Stimulated activated CD8-positive, alpha-beta memory T cell treated with anti-CD3 and anti-CD28 coated beads, Interleukin-12 subunit alpha, Interleukin-12 subunit beta, amount 100 ng/mL, for 4 hours (primary cell): ENCODE data around the gene NUDT13.
"Not testable (repeated sequence)": the region's sequence is repeated elsewhere in the genome, so short reads cannot be mapped to it uniquely, and the experiment has no call there.

Experiments
- DNase-seq: peaks from one replicate; pipeline ENCODE4 v3.0.0-alpha.2; 2020; ENCODE audit warnings: low read depth

Gene NUDT13

DNA sequence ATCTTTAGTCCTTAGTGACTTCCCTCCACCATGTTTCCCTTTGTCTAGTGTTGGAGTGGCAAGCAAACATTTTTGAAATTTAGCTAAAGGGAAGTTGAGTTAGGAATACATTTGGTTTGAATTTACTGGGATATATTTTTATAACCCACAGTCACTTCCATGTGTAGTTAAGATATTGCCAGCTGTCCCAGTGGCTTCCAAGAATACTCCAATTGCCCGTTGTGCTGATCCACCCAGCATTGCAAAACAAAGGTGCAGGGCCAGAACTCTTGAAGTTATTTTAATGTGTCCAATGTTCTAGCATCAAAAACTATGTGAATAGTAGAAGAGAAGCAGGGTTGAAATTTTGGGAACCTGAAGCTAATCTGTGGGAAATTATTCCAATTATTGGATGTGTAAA, 11.1 kb upstream of the NUDT13 start:
- no peak for DNase-seq

- DNase-seq: no peak
Observed at GRCh38 chr10:73106301-73106700, 4.0 kb upstream of the NUDT13 start.

DNA sequence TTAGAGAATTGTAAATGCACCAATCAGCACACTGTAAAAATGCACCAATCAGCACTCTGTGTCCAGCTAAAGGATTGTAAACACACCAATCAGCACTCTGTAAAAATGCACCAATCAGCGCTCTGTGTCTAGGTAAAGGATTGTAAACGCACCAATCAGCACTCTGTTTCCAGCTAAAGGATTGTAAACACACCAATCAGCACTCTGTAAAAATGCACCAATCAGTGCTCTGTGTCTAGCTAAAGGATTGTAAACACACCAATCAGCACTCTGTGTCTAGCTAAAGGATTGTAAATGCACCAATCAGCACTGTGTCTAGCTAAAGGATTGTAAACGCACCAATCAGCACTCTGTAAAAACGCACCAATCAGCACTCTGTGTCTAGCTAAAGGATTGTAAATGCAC, 1.0 kb upstream of the NUDT13 start:
- not testable (repeated sequence) for DNase-seq

DNA sequence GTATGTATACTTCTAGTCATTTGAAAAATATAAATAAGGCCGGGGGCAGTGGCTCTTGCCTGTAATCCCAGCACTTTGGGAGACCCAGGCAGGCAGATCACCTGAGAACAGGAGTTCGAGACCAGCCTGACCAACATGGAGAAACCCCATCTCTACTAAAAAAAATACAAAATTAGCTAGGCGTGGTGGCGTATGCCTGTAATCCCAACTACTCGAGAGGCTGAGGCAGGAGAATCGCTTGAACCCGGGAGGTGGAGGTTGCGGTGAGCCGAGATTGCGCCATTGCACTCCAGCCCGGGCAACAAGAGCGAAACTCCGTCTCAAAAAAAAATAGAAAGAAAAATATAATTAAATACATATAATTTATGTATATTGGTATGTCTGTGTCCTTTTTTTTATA, 1.8 kb downstream of the NUDT13 start:
- DNase-seq: not testable (repeated sequence)

GRCh38 chr10:73113551-73113950, 3.3 kb downstream of the NUDT13 start:
- no peak for DNase-seq

- no peak for DNase-seq
Observed at GRCh38 chr10:73116017-73116416, 5.8 kb downstream of the NUDT13 start.

DNA sequence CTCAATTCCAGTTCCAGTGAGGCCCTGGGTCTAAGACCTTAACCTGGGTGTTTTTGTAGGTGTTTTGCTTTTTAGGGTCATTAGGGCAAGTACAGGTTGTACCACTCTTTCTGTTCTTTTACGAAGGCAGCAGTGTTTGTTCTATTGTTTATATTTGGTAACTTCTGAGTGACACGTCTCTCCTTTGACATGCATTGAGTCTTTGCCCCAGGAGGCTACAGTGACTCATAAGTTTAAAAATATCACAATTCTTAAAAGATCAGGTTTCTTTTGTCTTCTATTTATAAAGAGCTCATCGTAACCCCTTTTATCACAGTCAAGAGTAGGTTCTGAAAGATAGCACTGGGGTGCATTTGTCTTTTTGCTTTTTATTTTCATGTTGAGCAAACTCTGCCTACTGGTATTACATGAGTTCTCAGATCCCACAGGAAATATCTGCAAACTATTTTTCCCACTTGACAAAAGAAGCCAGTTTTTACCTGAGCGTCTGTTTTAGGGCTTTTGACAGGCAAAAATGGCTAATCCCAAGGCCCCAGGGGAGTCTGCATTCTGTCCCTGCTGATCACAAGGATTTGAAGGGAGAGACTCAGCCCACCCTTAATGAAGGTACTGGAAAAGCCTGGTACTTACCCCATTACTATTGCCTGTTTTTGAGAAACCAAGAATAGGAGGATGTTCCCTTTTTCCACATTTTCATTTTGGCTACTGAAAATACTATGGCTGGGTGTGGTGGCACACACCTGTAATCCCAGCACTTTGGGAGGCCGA, 7.9 kb downstream of the NUDT13 start:
- DNase-seq: no peak

GRCh38 chr10:73119457-73119856, 9.2 kb downstream of the NUDT13 start:
- no peak for DNase-seq

DNA sequence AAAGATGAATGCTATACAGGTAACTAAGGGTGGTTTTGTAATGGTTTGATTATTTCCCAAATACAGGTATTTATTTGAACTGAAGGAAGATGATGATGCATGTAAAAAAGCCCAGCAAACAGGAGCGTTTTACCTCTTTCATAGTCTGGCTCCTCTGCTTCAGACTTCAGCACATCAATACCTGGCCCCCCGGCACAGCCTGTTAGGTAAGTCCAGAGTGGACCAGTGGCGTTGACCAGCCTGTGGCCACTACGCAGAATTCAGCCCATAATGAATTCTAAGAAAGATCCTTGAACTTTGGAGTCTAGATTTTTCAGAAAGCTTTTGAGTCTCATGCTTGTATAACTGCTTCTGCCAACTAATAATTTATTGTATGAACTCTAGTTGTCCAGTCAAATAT, 9.7 kb downstream of the NUDT13 start:
- no peak for DNase-seq

GRCh38 chr10:73126343-73126742, 16.1 kb downstream of the NUDT13 start:
- DNase-seq: no peak

DNA sequence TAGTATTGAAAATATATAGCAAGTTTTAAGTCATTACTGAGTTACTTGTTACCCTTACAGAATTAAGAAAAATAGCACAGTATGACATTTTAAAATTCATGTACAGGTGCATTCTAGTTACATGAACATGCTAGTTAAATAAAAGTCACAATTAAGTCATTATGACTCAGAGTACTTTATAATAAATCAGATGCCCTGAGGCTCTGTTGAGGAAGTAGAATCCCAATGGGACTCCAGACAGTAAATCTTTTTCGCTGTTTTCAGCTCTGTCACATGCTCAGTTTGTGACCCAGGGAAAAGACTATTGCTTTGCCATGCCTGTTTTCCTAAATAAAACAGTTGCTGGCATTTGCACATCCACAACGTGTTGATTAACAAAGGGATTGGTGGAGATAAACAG, 21.0 kb downstream of the NUDT13 start:
- no peak for DNase-seq

DNA sequence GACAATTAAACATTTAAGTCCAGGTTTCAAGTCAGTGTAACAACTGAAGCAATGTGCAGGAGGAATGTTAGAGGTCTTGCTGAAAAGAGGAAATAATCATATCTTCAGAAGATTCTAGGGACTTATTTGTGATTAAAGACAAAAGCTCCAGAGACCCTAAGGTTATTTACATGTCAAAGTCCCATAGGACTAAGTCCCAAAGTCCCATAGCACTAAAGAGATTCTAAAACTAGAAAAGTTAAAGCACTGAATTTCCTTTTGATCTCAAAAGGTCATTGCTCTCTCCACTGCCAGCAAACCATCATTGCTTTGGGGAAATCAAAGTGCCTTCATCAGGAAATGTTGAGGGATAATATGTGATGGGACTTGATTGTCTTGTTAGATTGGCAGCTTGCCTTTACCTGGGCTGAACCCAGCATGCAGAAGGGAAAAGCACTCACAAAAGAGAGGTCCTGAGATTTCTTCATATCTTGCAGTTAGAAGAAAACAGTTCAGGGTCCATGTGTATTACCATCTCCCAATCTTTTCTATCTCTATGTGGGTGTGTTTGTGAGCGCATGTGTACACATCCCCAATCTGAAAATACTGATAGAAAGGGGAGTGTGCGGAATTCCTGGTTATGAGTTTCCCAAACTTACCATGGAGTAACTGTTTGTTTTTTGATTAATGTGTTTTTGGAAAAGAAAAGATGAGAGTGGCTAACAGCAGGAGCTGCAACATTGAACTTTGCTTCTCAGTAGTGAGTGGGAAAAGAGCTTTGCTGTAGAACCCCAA, 21.8 kb downstream of the NUDT13 start:
- DNase-seq: no peak

DNA sequence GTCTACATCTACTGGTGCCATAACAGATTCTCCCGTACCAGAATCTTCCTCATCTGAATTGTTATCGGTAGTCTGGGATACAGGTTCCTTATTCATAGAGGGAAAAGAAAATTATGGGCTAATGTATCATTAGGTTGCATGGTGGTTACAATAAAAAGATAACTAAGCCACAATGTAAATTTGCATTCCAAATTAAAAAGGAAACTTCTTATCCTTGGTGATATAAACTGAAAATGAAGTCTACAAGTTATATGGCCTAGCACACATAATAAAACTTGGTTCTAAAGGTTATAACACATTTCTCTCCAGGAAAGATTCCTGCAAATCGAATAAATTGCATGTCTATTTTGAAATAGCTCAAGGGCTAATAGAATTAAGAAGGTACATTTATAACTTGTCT, 24.5 kb downstream of the NUDT13 start:
- no peak for DNase-seq

- no peak for DNase-seq
Observed at GRCh38 chr10:73136627-73137026, 26.4 kb downstream of the NUDT13 start.

DNA sequence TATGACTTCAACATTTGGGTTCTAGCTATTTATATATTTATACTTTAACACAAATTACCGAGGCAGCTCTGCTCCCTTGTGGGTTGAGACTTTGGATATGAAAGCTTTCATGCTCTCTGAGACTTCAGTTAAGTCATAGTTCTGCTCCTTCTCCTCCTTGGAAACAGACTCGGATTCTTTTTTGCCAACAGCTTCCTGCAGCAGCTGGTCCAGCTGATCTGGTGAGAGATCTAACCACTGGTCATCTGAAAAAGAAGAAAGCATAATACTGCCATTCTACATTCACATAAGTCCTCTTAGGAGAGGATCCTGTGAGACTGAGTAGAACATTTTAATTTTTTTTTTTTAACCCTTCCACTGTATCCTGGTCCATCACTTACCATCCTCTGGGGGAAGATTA, 29.0 kb downstream of the NUDT13 start:
- no peak for DNase-seq

DNA sequence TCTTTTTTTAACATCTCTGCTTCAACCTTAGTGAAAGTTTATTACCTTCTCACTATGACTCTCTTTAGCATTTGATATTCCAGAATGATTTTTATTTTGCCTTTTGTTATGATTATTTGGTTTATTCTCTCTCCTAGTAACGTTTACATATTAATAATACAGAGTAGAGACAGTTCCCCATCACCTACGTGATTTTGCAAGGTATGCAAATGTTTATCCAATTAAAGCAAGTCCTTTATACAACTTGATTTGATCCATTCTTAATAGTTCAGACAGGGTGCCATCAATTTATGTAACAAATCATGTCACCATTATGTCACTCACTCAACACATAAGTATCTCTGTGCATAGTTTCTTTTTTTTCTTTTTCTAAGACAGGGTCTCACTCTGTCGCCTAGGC, 31.3 kb downstream of the NUDT13 start:
- no peak for DNase-seq

- DNase-seq: not testable (repeated sequence)
Observed at GRCh38 chr10:73150633-73151413, 40.6 kb downstream of the NUDT13 start.

DNA sequence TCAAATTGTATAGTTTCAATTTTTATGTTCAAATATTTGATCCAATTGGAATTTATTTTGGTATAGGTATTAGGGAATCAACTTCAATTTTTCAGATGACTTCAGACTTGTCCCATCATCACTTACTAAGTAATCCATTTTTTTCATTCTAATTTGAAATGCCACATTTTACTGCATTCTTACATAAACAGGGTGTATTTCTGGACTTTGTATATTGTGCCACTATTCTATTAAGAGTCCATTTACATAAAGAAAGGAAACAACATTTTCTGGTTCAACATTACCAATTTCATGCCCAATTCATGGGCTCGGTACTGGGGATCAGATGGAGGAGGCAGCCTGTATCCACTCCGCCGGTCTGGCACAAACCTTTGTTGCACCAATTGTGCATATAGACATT, 41.8 kb downstream of the NUDT13 start:
- no peak for DNase-seq

GRCh38 chr10:73156054-73156453, 45.8 kb downstream of the NUDT13 start:
- no peak for DNase-seq

- peak; percentile 13 for DNase-seq
Observed at GRCh38 chr10:73159038-73159648, 48.9 kb downstream of the NUDT13 start.

GRCh38 chr10:73161079-73161478, 50.8 kb downstream of the NUDT13 start:
- DNase-seq: no peak

DNA sequence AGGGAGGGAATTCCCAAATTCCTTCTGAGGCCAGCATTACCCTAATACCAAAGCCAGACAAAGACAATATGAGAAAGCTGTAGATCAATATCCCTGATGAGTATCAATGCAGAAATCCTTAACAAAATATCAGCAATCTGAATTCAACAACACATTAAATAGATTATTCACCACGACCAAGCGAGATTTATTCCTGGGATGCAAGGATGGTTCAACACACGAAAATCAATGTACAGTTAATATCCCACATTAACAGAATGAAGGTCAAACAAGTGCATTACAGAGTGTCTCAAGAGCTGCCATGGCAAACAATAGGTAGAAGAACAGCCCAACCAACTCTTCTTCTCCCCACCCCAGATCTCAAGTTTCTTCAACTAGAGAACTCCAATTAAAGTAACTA, 51.4 kb downstream of the NUDT13 start:
- DNase-seq: no peak
